Activated B cell treated with CpG ODN at 0.5 μM for 24 hours (primary cell): ENCODE results near the gene CHN2. TPM values are rescaled to one million over a fixed set of nuclear protein-coding genes. Genes with fewer than 3 reads are reported as not detected.

Source experiments
- ATAC-seq: fragments of 200-7000 bp; cut with Tn5 transposase; one replicate; pipeline ENCODE4 v1.10.0; 2021; ENCODE audit warnings: low read depth, mild to moderate bottlenecking, moderate library complexity
- CTCF ChIA-PET: fragments of 350-600 bp; sonication (Branson Sonifier 250); formaldehyde crosslinking; loops from one replicate; lab custom pipeline; 2021; ENCODE audit warnings: antibody characterized with exemption; lab: Charles Lee
- POLR2A ChIA-PET: fragments of 350-600 bp; sonication (Branson Sonifier 250); formaldehyde crosslinking; loops from one replicate; lab custom pipeline; 2021; ENCODE audit warnings: antibody characterized with exemption; lab: Charles Lee
- DNase-seq: peaks from one replicate; pipeline ENCODE4 v3.0.0; 2022
- H3K27ac Mint-ChIP-seq: one replicate; pipeline ENCODE4 v1.8.0; 2020; ENCODE audit warnings: mixed read lengths
- H3K27me3 Mint-ChIP-seq: one replicate; pipeline ENCODE4 v1.8.0; 2021; ENCODE audit warnings: mixed read lengths
- H3K36me3 Mint-ChIP-seq: one replicate; pipeline ENCODE4 v1.8.0; 2021; ENCODE audit warnings: low read depth, mixed read lengths
- H3K4me1 Mint-ChIP-seq: one replicate; pipeline ENCODE4 v1.8.0; 2021; ENCODE audit warnings: mixed read lengths
- H3K4me3 Mint-ChIP-seq: one replicate; pipeline ENCODE4 v1.8.0; 2020; ENCODE audit warnings: mild to moderate bottlenecking, mixed read lengths
- H3K9me3 Mint-ChIP-seq: one replicate; pipeline ENCODE4 v1.8.0; 2020; ENCODE audit warnings: mixed read lengths
- intact Hi-C: fragments of 100-400 bp; cut with micrococcal nuclease; formaldehyde crosslinking; loops from one replicate; pipeline ENCODE4 v1.15.1; 2024
- total RNA-seq: library from RNA; stranded (reverse); gene quantifications from 2 replicates; pipeline ENCODE4 v1.2.3, GENCODE V29; 2022
- TF ChIP-seq, protein P1 (sequence below): fragments of 200-600 bp; IDR thresholded peaks from one replicate; pipeline ENCODE4 v1.8.0; 2022; ENCODE audit warnings: antibody characterized with exemption, mild to moderate bottlenecking

CHN2 gene
- total RNA-seq, 1 donor from 2014 or later = 1.8 TPM

DNA sequence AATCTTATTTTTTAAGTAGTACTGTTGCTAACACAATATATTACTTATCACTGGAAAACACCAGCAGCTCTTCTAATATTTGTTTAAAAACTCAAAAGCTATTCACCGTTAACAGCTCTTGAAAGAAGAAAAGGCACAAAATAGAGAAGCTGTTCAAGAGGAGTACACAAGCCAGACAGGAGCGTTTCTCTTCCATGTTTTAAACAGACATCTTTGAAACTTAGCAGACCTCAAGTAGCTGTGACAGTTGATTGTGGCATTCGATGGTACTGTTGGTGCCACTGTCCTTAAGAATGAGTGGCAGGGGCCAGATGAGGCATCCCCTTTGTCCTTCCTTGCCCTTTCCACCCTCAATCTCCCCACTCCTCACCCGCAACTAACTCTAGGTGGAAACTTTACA is 287.5 kb downstream of the CHN2 start:
- intact Hi-C loops = loop anchor here (10.0 kb wide), 1 partner anchor 773 kb away; no protein-coding TSS in a partner anchor
- H3K4me1 Mint-ChIP-seq = no peaks in the 10 kb centered on the region
- ATAC-seq = no peak
- TF ChIP-seq, protein P1, sequence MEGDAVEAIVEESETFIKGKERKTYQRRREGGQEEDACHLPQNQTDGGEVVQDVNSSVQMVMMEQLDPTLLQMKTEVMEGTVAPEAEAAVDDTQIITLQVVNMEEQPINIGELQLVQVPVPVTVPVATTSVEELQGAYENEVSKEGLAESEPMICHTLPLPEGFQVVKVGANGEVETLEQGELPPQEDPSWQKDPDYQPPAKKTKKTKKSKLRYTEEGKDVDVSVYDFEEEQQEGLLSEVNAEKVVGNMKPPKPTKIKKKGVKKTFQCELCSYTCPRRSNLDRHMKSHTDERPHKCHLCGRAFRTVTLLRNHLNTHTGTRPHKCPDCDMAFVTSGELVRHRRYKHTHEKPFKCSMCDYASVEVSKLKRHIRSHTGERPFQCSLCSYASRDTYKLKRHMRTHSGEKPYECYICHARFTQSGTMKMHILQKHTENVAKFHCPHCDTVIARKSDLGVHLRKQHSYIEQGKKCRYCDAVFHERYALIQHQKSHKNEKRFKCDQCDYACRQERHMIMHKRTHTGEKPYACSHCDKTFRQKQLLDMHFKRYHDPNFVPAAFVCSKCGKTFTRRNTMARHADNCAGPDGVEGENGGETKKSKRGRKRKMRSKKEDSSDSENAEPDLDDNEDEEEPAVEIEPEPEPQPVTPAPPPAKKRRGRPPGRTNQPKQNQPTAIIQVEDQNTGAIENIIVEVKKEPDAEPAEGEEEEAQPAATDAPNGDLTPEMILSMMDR = no peak
- no peaks in the 10 kb centered on the region for H3K9me3 Mint-ChIP-seq
- POLR2A ChIA-PET = no interaction called here
- H3K27me3 Mint-ChIP-seq = no peaks in the 10 kb centered on the region
- H3K36me3 Mint-ChIP-seq = no peaks in the 10 kb centered on the region
- DNase-seq = no peak
- no peak overlapping the region for H3K4me3 Mint-ChIP-seq
- H3K27ac Mint-ChIP-seq = no peak overlapping the region
- CTCF ChIA-PET = interaction anchor here (1.0 kb wide), 1 partner anchor 18 kb away, joined by 4 read pairs; no protein-coding TSS in a partner anchor

DNA sequence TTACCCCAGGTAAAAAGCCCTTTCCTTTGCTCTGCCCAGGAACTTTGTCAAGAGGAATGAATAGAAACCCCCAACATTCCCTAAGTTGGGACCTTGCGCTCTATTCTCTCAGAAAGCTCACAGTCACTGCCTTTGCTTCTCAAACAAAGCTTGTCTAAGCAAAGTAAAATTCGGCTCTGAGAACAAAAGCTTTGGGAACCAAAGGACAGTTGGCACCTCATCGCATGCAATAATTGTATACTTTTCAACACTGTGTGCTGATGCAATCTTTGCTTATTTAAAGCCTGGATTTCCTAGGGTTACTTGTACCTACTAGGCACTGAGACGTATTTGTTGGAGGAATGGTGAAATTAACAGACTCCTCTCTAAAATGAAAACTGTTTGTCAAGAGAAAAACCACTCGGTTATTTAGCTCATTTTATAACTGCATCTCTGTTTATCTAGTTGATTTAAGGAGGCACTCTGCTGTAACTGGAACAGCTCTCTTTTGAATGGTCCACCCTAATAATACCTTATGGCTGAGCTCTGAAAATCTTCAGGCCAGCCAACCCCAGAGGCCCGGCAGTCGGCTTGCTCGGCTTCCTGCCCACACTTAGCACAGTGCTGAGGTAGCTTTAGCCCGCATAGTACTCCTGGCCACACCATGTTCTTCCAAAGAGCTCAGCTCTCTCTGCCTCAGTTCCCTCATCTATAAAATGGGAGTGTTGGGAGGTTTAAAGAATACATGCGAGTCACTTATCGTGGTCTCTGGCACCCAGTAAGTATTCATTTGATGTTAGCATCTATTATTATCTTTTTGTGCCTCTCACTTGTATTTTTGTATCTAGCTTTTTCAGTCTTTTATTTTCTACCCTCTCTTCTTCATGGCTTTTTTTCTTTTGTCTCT is 288.9 kb downstream of the CHN2 start:
- intact Hi-C loops = loop anchor here (10.0 kb wide), 1 partner anchor 771 kb away; no protein-coding TSS in a partner anchor
- no peak overlapping the region for H3K27ac Mint-ChIP-seq
- CTCF ChIA-PET = no interaction called here

DNA sequence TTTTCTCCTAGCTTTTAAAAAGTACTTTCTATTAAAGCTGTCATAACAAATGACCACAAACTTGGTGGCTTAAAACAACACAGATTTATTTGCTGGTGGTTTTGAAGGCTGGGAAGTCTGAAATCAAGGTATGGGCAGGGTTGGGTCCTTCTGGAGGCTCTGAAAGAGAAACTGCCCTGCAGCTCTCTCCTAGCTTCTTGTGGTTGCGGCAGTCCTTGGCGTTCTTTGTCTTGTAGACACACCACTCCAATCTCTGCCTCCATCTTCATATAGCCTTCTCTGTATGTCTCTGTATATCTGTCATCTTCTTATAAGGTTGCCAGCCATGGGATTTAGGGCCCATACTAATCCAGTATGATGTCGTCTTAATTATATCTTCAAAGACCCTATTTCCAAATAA is 289.7 kb downstream of the CHN2 start:
- TF ChIP-seq, protein P1 = no peak
- Mint-ChIP-seq H3K27ac (no peak overlapping the region), H3K36me3 (no peaks in the 10 kb centered on the region), H3K4me1 (no peaks in the 10 kb centered on the region), H3K27me3 (peaks cover 4% of the 10 kb centered on the region), H3K4me3 (no peak overlapping the region), H3K9me3 (no peaks in the 10 kb centered on the region)
- intact Hi-C loops = loop anchor here (10.0 kb wide), 1 partner anchor 771 kb away; no protein-coding TSS in a partner anchor
- ATAC-seq (no peak), DNase-seq (no peak)
- CTCF ChIA-PET = no interaction called here
- POLR2A ChIA-PET = no interaction called here

More for the DNA sequence above, 288.9 kb downstream of the CHN2 start:
- DNase-seq = no peak
- TF ChIP-seq, protein P1 = no peak
- H3K4me3 Mint-ChIP-seq = no peak overlapping the region
- POLR2A ChIA-PET = no interaction called here
- peaks cover 4% of the 10 kb centered on the region for H3K27me3 Mint-ChIP-seq
- no peaks in the 10 kb centered on the region for H3K9me3 Mint-ChIP-seq
- H3K4me1 Mint-ChIP-seq = no peaks in the 10 kb centered on the region
- ATAC-seq = no peak
- H3K36me3 Mint-ChIP-seq = no peaks in the 10 kb centered on the region

DNA sequence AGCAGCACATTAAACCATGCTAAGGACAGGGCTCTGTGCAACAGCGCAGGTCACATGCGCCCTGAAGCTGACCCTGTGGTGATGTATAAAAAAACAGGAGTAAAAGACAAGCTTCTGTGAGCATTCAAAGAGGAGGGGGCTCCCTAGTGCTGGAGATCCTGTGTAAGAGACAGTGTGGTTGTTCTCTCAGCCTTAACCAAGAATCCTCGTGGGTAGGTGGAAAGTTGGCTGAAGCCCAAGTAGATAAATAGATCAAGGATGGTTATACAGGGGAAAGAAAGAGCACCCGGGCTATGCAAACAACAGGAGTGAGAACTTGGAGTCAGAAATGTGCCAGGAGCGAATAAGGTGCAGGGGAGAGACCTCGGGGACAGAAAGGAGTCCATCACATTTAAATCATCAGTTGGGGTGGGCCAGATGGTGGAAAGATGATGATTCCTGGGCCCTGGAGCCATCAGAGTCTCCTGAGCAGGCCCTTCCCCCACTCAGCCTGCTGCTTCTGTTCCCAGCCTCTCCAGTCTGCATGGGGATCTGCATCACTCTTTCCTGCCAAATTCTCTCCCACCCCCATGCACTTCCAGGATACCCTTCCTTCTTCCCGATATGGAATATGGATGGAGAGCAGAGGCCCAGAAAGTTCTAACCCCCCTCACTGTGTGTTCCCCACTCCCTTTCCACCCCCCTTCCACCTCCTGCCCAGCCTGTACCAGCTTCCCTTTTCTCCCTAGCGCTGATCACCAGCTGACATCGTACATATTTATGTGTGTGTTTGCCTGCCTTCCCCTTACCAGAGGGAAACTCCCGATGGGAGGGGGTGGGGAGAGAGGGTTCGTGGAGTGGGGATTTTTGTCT is 291.0 kb downstream of the CHN2 start:
- CTCF ChIA-PET = interaction anchor here (0.7 kb wide), 1 partner anchor 309 kb away, joined by 3 read pairs; no protein-coding TSS in a partner anchor
- DNase-seq = no peak
- no peak for ATAC-seq
- intact Hi-C loops = loop anchor here (10.0 kb wide), 1 partner anchor 769 kb away; no protein-coding TSS in a partner anchor
- no peaks in the 10 kb centered on the region for H3K4me1 Mint-ChIP-seq
- TF ChIP-seq, protein P1 = no peak
- no peak overlapping the region for H3K27ac Mint-ChIP-seq
- H3K9me3 Mint-ChIP-seq = no peaks in the 10 kb centered on the region
- no peaks in the 10 kb centered on the region for H3K36me3 Mint-ChIP-seq
- peaks cover 4% of the 10 kb centered on the region for H3K27me3 Mint-ChIP-seq
- H3K4me3 Mint-ChIP-seq = no peak overlapping the region
- POLR2A ChIA-PET = no interaction called here
